ENCODE data around the gene SLIT1.

SLIT1 gene

DNA sequence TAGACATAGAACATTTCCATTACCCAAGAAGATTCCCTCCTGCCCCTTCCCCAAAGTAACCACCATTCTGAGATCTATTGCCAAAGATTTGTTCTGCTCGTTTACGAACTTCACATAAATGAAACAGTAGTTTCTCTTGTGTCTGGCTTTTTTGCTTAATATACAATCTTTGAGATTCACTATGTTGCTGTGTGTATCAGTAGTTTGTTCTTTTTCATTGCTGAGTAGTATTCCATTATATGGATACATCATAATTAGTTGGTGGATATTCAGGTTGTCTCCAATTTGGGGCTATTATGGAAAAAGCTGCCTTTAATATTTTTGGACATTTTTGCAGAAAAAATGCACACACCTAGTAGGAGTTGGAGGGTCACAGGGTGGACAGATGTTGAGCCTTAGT is 124.3 kb downstream of the SLIT1 start:
- no peak for DNase-seq

DNA sequence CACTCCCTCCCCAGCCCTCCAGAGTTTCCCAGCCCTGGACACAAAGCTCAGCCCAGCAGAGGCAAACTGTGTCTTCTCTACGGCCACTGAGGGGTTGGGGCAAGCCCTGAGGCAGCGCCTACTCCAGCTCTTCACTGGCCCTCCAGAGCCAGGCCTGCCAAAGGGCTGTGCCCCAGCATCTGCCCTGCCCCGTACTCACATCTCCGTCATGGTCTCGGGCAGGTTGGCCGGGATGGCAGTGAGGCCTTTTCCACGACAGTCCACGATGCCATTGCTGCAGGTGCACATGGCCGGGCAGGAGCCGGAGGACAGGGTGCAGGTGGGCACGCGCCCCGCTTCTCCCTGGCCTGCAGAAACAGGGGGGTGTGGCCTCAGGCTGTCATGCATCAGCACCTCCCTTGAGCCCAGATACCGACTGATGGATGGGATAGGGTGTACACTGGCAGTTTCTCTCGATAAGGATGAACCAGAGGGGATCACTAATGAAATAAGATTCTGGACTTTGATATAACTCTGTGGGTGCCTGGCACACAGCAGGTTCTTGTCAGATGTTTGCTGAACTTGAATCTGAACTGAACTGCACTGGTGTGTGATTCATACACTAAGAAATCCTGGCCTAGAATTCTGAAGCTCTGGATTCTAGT is 125.2 kb downstream of the SLIT1 start:
- DNase-seq, result no peak

DNA sequence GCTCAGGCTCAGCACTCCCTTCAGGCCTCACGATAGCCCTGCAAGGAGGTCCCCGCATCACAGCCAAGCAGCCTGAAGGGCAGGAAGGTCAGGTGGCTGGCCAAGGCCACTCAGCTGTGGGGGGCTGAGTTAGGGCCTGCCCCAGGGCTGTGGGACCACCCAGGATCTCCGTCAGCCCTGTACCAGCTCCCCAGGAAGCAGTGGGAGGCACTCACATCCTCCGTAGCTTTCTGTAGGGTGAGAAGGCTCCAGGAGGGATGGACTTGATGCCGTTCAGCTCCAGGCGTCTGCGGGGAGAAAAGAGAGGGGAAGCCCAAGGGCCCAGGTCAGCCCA is 125.9 kb downstream of the SLIT1 start:
- no peak for DNase-seq

DNA sequence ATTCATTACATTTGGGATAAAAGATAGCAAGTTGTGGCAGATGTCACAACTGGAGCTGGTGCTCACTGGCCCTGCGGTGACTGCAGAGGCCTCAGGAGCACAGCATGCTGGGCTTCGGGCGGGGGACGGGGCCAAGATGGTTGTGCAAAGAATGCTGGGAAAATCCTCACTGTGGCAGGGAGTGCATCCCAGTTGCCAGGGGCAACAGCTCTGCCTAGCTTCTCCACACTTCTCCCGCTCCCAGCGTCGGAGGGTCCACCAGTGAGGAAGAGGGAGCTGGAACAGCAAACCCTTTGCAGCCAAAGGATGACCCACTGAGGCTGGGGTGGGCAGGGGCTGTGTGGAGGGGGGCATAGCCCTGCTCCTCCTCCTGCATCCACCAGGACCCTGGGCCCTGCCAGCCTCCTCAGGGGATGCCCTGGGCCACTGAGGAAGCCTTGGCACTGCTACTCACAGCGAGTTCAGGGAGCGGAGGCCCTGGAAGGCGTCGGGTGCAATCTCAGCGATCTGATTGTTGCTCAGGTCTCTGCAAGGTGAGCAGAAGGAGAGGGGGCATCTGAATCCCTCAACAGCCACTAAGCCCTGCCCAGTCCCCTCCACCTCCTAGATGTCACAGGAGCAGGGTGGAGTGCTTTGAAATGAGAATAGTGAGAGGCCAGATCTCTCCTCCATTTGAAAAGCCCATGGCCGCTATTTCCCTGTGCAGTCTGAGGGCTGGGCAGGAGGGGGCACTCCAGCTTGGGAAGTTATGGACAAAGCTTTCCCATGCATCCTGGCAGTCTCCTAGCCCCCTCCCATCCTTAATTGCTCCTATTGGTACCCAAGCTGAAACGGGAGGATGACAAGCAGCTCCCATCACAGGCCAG is 126.5 kb downstream of the SLIT1 start:
- DNase-seq, result no peak

DNA sequence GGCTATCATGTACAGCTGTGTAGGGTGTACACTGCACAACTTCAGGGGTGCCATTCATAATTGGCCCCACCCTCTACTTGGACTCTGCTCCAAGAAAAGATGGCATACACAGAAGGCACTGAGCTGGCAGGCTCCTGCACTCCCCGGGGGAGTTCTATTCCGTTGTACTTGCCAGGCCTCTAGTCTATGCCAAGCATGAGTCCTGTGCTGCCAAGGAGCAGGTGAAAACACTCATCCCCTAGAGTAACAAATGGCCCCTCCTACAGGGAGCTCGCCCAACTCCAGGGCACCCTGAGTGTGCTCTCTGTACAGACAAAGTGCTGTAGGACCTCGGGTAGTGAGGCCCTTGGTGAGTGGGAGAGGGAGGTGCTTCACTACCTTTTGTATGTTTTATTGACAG is 127.2 kb downstream of the SLIT1 start:
- DNase-seq, result no peak

DNA sequence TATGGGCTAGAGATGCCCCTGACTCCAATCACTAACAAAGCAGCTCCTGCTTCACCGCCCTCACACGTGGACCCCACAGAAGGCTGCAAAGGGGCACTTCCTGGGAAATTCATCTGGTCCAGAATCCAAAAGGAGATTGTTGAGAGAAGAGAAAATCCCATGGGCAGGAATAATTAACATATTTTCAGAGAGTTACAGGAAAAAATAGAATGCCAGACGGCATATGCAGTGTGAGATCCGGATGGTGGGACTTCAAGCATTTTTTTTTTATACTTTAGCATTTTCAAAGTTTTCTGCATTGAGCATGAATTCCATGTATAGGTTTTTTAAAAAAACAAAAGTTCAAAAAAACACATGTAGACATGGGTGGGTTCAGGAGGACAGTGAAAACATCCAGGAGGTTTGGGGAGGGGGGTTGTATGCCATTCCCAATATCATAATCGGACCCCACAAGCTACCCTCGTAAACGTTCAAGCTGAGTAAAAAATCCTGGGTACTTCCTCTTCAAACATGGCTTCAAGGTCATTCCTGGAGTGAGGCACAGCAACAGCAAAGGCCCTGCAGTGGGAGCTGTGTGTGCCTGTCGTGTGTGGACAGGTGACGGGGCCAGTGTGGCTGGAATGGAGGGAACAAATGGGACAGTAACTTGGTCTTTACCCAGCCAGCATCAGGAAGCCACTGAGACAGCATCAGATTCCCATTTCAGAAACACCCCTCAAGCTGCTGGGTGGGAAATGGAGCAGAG is 128.1 kb downstream of the SLIT1 start:
- no peak for DNase-seq

DNA sequence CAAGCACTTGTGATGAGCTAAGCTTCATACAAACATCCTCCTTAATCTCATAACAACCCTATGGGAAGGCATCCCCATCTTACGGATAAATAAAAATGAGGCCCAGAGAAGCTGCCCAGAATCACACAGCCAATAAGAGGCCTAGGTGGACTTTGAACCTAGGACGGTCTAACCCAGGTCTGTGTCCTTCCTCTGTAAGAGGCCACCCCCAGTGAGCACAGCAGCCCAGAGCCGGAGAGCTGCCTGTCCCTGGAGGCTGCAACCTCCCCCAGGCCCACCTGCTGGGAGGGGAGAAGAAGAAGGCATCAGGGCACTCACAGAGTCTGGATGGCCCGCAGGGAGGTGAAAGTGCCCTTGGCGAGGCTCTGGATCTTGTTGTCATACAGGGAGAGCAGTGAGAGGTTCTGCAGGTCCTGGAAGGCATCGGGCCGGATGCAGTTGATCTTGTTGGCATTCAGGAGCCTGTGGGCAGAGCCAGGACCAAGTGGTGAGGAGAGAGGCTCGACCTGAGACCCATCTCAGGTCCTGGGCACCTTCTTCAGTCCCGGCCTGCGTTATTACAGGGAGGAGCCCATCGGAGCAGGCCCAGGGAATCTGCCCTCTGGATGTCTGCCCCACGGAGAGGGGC is 129.6 kb downstream of the SLIT1 start:
- DNase-seq, result no peak

DNA sequence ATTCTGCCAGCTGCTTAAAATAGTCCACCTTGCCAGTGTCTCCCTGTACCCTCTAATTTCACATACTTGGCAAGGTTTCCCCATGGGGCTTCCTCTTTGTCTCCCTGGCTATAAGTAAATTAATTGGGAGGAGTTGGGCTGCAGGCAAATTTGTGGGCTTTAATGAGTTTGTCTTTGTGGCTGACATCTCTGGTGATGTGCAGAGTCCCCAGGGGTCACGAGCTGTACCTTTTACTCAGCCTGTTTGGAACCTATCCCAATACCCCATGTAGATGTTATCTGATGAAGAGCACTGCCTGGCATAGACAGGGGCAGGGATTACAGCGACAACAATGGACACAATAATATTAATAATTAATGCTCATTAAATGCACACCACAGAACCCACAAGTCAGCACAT is 132.5 kb downstream of the SLIT1 start:
- no peak for DNase-seq

DNA sequence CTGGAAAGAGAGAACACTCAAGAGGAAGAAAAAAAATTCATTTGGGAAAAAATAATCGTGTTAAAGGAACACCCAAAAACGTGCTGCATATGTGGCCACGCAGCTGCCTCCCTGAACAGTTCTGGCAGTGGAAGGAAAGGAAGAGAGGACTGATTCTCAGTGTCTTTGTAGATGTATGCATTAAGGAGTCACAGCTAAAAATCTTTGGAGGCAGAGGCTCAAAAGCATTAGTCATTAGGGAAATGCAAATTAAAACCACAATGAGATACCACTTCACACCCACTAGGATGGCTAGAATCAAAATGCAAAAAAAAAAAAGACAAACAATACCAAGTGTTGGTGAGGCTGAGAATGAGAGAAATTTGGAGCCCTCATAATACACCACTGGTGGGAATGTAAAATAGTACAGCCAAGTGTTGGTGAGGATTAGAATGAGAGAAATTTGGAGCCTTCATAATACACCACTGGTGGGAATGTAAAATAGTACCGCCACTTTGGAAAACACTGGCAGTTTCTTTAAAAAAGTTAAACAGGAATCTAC is 134.7 kb downstream of the SLIT1 start:
- no peak for DNase-seq

DNA sequence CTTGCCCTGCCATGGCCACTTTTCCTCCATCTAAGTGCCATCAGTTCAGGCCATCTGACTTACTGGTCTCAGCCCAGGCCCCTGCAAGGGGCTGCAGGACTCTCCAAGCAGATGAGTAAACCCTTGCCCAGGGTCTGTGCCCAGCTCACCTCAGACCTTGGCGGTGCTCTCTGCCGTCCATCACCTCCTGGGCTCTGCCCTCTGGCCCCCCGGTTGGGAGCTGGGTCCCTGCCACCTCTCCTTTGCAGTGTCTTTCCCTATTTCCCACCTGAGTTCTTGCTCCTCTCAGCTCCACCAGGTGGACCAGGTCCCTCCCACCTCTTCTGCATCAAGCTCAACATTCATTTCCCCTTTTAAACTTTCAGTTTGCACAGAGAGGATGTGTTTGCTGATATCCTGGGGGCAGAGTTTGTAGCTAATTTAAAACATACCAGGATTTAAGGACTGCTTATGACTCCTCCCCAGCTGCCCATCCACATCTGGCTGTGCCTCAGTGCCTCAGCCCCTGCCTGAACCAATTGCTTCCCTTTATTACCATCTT is 135.5 kb downstream of the SLIT1 start:
- DNase-seq, result no peak

DNA sequence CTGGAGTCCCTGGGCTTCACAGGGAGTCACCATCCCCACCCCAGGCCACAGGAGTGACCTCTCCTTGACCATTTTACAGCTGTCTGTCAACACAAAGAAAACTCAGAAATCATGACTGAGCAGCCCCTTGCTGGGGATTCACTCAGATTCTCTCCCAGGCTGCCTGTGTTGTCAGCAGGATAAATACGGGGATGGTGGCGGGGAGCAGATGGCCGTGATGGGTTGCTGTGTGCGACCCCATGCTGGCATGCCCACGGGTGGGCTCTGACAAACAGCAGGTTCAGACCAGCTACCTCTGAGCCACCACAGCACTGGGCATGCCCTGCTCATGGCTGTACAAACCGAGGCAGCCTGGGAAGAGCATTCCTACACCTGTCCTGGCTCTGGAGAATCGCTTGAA is 136.1 kb downstream of the SLIT1 start:
- no peak for DNase-seq

DNA sequence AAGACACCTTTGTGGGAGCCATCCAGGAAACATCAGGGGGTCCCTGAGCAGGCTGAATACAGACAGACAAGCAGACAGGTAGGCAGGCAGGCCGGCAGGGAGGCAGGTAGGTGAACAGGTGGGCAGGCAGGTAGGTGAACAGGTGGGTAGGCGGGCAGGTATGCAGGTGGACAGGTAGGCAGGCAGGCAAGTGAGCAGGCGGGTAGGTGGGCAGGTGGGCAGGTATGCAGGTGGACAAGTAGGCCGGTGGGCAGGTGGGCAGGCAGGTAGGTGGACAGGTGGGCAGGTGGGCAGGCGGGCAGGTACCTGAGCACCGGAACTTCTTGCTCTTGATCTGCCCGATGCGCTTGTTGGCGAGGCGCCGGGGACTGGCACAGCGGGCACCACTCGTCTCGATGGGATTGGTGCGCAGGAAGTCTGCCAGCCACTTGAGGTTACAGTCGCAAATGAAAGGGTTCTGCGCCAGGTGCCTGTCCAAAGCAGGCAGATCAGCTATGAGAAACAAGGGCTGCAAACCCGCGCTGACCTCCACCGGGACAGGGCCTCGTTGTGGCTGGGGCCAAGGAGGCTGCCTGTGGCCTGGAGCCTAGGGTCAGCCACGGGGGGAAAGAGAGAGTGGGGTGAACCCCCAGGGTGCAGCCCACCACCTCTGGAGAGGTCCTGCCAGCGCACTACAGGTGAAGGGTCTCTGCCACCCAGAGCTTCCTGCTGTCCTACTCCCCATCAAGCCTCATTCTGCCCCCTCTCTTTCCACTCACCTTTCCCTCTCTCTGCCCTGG is 136.9 kb downstream of the SLIT1 start:
- DNase-seq, result no peak

DNA sequence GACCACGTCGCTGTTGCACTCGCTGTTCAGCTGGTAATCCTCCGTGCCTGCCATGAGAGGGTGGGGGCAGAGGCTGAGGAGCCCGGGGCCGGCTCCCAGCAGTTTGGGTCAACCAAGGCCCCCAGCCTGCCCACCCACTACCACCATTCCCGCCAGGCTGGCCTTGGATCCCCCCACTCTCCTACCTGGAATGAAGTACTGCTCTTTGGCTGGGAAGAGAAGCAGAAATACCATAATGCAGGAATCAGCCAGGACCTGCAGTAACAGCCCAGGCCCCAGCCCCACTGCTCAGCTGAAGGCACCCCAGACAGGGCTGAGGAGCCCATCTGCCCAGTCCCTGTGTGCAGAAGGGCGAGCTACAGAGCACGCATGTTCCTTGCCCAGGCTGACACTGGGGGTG is 138.0 kb downstream of the SLIT1 start:
- no peak for DNase-seq

DNA sequence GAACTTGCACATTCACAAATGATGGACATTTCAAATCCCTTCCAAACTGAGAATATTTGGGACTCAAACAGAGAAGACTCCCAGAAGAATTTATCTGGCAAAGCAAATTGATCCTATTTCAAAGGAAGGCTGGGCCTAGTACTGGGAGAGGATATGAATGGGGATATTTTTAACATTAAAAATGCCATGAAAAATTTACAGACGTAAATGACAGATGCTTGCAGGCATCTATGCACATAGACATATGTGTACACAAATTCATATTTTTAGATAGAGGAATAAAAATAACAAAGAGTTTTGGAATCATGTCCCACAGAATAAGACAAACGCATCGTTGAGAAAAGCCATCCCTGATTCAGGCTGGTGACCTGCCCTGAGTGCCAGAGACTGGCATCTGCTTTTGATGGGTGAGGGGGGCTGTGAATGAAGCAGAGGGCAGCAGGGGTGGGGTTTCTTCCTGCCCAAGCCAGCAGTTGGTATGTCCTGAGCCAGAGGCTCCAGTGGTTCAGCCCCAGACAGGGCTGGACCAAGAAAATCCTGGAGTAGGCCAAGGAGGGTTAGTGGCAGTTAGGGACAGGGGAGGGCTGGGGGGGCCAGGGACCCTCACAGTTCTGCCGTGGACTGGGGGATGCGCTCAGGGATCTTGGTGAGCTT is 138.5 kb downstream of the SLIT1 start:
- DNase-seq, result no peak

DNA sequence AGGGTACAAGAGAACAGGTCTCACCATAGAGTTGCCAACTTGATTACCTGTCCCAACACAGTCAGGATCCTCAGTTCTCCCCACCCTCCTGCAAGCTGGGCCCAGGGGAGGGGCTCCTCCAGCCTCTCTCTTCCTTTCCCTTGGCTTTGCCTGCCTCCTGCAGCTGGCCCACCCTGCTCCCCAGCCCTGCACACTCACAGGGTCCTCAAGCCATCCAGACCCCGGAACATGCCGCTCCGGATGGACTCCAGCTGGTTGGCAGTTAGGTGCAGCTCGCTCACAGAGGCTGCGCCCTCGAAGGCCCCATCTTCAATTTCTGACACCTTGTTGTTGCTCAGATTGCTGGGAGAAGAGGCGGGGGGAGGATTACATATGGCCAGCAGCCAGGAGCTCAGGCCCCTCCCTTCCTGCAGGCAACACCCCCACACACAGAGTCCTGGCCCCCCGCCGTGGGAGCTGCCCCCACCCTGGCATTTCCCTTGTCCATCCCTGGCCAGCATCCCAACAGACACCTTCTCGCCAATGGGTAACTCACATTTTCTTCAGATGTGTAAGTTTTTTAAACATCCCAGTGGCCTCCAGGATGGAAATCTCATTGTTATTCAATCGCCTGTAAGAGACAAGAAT is 139.2 kb downstream of the SLIT1 start:
- no peak for DNase-seq

DNA sequence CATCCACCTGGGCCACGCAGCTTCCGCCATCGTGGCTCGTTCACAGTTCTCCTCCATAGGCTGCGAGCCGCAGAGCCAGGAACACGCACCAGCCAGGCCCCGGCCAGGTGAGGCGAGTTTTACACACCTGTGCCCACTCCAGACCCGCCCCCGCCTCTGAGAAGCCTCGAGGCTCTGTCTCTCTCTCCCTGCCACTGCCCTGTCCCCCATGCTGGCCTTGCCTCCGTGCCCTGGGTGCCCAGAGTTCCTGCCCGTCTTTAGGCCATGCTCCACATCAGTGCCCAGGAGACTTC is 142.2 kb downstream of the SLIT1 start:
- DNase-seq, result no peak

DNA sequence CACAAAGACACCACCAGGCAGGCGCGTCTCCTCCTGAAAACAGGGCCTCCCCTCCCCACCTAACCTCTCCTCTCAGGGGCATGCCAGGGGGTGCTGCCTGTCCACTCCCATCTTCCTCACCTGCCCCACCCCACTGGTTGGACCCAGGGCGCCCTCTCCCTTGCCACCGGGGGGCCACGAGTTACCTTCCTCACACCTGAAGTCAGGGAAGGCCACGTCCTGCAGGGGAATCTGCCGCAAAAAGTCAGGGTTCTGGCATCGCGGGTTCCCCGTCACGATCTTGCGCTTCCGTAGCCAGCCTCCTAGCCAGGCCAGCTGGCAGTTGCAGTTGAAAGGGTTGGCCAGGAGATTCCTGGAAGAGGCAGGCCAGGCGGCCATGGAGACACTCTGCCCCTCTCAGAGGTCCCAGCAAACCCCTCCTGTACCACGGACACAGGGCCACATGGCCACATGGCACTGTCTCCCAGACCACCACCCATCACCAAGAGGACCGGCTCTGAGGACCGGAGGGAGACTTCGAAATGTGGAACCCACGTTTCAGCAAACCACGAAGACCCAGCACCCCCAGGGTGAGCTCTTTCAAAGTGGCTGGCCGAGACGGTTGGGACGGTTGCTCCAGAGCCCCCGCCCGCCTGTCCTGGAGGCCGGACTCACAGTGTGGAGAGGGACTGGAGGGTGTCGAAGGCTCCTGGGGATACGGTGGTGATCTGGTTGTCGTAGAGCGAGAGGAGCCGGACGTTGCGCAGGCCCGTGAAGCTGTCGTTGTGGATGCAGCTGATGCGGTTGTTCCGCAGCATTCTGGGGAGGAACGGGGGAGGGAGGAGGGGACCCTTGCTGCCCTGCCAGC is 142.8 kb downstream of the SLIT1 start:
- no peak for DNase-seq

DNA sequence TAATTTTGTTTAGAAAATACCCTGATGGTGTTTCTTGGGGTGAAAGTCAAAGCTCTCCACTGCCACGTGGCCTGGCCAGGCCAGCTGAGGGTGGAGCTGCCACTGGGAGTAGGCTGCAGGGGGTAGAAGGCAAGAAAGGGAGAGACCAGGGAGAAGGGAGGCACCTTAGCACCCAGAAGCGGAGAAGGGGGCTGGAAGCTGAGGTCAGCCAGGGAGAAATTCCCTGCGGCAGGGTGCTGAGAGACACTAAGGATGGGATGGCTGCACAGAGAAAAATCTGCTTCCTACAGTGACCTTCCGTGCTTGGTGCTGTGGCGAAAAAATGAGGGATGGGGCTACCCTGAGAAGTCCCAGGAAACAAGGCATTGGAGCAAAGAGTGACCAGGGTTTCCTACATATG is 143.7 kb downstream of the SLIT1 start:
- no peak for DNase-seq

DNA sequence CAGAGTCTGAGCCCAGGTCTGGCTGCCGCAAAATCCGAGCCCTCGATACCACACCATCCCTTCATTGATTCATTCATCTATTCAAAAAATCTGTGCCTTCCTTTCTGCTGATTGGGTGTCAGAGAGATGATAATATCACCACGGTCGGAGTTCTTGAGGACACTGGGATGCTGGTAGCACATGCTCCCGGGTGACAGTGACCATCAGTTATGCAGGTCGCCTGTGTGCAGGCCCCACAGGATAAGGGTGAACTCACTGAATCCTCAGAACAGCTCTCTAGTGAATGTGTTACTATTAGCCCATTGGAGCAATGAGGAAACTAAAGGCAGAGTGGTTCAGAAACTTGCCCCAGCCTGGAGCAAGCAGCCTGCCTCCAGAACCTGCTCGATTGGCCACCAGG is 145.1 kb downstream of the SLIT1 start:
- DNase-seq, result no peak

DNA sequence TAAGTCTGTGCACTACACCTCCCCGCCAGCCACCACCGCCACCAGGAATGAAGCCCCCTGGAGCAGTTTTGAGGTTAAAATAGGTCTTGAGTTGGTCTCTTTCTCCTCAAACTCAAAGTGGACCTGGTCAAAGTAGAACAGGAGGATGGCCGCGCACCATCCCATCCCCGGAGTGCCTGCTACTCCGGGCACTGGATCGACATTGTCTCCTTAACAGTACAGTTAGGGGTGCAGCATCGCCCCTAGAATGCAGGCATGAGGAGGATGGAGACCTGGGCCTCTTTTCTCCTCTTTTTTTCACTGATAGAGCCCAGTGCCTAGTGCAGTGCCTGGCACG is 145.5 kb downstream of the SLIT1 start:
- no peak for DNase-seq

Measured in NCI-H524 (cell line).